Hematopoietic multipotent progenitor cell treated with erythropoietin and hydrocortisone succinate and interleukin-3 and kit ligand, for 4 days (in vitro differentiated cells): ENCODE results near the gene MOK.

Experiments used
- DNase-seq: peaks from one replicate; pipeline ENCODE4 v3.0.0-alpha.2; 2015

The MOK gene

GRCh38 chr14:102282751-102283465, 22.1 kb downstream of the MOK start:
- DNase-seq = no peak

- DNase-seq = no peak
Measured at GRCh38 chr14:102280376-102280962, 24.5 kb downstream of the MOK start.

- no peak for DNase-seq
Measured at GRCh38 chr14:102279688-102280348, 25.1 kb downstream of the MOK start.

- DNase-seq = no peak
Measured at GRCh38 chr14:102279282-102279681, 25.7 kb downstream of the MOK start.

GRCh38 chr14:102278631-102278935, 26.4 kb downstream of the MOK start:
- DNase-seq = no peak

- DNase-seq = no peak
Measured at GRCh38 chr14:102277874-102278630, 26.9 kb downstream of the MOK start.

GRCh38 chr14:102275866-102276265, 29.1 kb downstream of the MOK start:
- DNase-seq = no peak

- DNase-seq = no peak
Measured at GRCh38 chr14:102272392-102272791, 32.6 kb downstream of the MOK start.

GRCh38 chr14:102264775-102265174, 40.2 kb downstream of the MOK start:
- DNase-seq = no peak

GRCh38 chr14:102264355-102264754, 40.6 kb downstream of the MOK start:
- no peak for DNase-seq

- peak; percentile 12 for DNase-seq
Measured at GRCh38 chr14:102262929-102263462, 42.0 kb downstream of the MOK start.

- DNase-seq = no peak
Measured at GRCh38 chr14:102258136-102258535, 46.8 kb downstream of the MOK start.

- no peak for DNase-seq
Measured at GRCh38 chr14:102256716-102257115, 48.2 kb downstream of the MOK start.

GRCh38 chr14:102255401-102256190, 49.4 kb downstream of the MOK start:
- peak; percentile 57 for DNase-seq

- DNase-seq = no peak
Measured at GRCh38 chr14:102252834-102253801, 51.8 kb downstream of the MOK start.

- no peak for DNase-seq
Measured at GRCh38 chr14:102251161-102251560, 53.8 kb downstream of the MOK start.

GRCh38 chr14:102250636-102251035, 54.3 kb downstream of the MOK start:
- no peak for DNase-seq

- no peak for DNase-seq
Measured at GRCh38 chr14:102249981-102250380, 55.0 kb downstream of the MOK start.

- DNase-seq = no peak
Measured at GRCh38 chr14:102249041-102249440, 55.9 kb downstream of the MOK start.

- no peak for DNase-seq
Measured at GRCh38 chr14:102248121-102248520, 56.8 kb downstream of the MOK start.

- no peak for DNase-seq
Measured at GRCh38 chr14:102246071-102246470, 58.9 kb downstream of the MOK start.
